DND-41 (cell line): ENCODE measurements around the gene LPCAT1.
A peak's percentile ranks its signal among the peaks of the same experiment; 100 is the strongest.

Experiments used
- ATAC-seq: fragments of 200-7000 bp; cut with Tn5 transposase; 3 replicates; pipeline ENCODE4 v1.9.1; 2021; ENCODE audit warnings: low read depth; ENCODE audit not compliant: insufficient read depth
- DNase-seq: peaks from one replicate; pipeline ENCODE4 v3.0.0-alpha.2; 2020
- H2AFZ ChIP-seq: 2 replicates; pipeline ENCODE4 v1.6.0; 2012; ENCODE audit warnings: low read depth, low read length
- H3K27ac ChIP-seq: 2 replicates; pipeline ENCODE4 v1.5.1; 2012; ENCODE audit warnings: low read length, inconsistent platforms
- H3K27me3 ChIP-seq: fragments of 200-600 bp; sonication (generic); 2 replicates; pipeline ENCODE4 v1.6.0; 2012; ENCODE audit warnings: low read length, mild to moderate bottlenecking, inconsistent platforms; ENCODE audit not compliant: insufficient read depth, poor library complexity
- H3K36me3 ChIP-seq: 2 replicates; pipeline ENCODE4 v1.5.1; 2012; ENCODE audit warnings: low read length, inconsistent platforms; ENCODE audit not compliant: insufficient read depth
- H3K4me1 ChIP-seq: 2 replicates; pipeline ENCODE4 v1.5.1; 2012; ENCODE audit warnings: mild to moderate bottlenecking, low read length; ENCODE audit not compliant: insufficient read depth
- H3K4me2 ChIP-seq: 2 replicates; pipeline ENCODE4 v1.6.0; 2012; ENCODE audit warnings: mild to moderate bottlenecking, moderate library complexity, low read length, inconsistent platforms; ENCODE audit not compliant: insufficient read depth
- H3K4me3 ChIP-seq, 2 experiments: fragments of 200-600 bp in 1 of 2; shearing (Covaris generic) in 1 of 2; 2 replicates each; pipeline ENCODE4 v1.5.1; 2012 to 2016; ENCODE audit warnings: inconsistent platforms in 2 of 2, low read length in 2 of 2, mild to moderate bottlenecking in 2 of 2, low read depth in 1 of 2, moderate library complexity in 1 of 2
- H3K79me2 ChIP-seq: 2 replicates; pipeline ENCODE4 v1.6.0; 2012; ENCODE audit warnings: low read length, inconsistent platforms; ENCODE audit not compliant: insufficient read depth
- H3K9ac ChIP-seq: 2 replicates; pipeline ENCODE4 v1.6.0; 2012; ENCODE audit warnings: low read depth, mild to moderate bottlenecking, inconsistent platforms, low read length, moderate library complexity
- H3K9me3 ChIP-seq: 2 replicates; pipeline ENCODE4 v1.5.1; 2012; ENCODE audit warnings: low read length, moderate library complexity, mild to moderate bottlenecking, inconsistent platforms; ENCODE audit not compliant: insufficient read depth, severe bottlenecking
- H4K20me1 ChIP-seq: 2 replicates; pipeline ENCODE4 v1.6.0; 2012; ENCODE audit warnings: low read length; ENCODE audit not compliant: insufficient read depth
- EZH2 ChIP-seq: IDR thresholded peaks from 3 replicates; pipeline ENCODE4 v1.6.1; 2012; ENCODE audit warnings: borderline replicate concordance, low read depth, mild to moderate bottlenecking, moderate library complexity, low read length, inconsistent platforms; ENCODE audit not compliant: severe bottlenecking
- TF ChIP-seq, protein P1 (sequence below): IDR thresholded peaks from 2 replicates; pipeline ENCODE4 v1.5.1; 2012; ENCODE audit warnings: borderline replicate concordance, low read length, moderate library complexity, mild to moderate bottlenecking; ENCODE audit not compliant: poor library complexity, severe bottlenecking; ENCODE audit errors: extremely low read depth

LPCAT1 gene

DNA sequence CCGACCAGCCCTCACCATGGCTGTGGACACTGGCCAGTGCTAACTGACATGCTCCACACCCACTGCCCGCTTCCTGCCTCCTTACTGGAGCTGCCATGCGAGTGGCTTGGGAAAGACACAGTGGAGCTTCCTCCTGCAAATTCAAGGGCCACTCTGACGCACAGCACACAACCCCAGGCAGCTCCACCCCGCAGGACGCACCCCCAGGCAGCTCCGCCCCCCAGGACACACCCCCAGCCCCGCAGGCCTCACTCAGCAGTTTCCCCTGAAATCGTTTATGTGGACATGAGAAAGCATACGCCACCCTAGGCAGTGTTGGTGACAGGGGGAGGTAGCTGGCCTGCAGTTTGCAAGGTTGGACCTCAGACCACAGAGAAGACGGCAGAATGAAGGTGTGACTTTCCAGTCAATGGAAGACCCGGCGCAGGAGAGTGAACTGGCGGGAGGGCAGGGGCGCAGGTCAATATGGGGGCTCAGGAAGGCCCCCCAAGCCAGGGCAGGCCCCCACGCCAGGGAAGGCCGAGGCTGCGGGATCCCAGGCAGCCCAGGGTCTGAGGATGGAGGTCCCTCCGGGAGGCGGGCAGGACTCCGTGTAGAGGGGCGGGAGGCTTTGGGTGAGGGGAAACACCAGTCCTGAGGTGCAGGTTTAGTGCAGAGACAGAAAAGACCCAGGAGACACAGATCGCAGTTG, 21.6 kb downstream of the LPCAT1 start:
- ATAC-seq, result peak; percentile 67
- peaks cover 83% of the 10 kb centered on the region for H3K79me2 ChIP-seq
- DNase-seq, result peak; percentile 47

DNA sequence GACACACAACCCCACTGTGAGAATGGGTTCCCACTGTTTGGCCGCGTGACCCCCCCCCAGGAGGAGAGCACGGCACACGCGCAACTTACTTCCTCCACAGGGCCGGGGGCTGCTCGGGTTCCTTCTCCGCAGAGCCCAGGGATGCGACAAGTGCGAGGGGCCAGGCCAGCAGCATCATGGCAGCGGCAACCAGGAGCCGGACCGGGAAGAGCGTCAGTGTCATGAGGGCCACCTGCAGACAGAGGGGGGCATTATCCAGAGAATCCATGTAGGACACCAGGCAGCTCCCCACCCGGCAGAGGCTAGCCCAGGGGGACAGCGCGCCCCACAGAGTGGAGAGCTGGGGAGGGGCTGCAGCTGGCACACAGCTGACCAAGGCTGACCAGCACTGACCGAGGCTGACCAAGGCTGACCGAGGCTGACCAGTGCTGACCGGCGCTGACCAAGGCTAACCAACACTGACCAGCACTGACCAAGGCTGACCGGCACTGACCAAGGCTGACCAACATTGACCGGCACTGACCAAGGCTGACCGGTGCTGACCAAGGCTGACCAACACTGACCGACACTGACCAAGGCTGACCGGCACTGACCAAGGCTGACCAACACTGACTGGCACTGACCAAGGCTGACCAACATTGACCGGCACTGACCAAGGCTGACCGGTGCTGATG, 22.3 kb downstream of the LPCAT1 start:
- Histone ChIP-seq H3K27me3 (no peaks in the 10 kb centered on the region), H3K4me3 (no peak overlapping the region), H3K4me2 (no peak overlapping the region), H3K4me1 (no peaks in the 10 kb centered on the region), H4K20me1 (peaks cover 87% of the 10 kb centered on the region), H2AFZ (no peak overlapping the region), H3K36me3 (peaks cover 53% of the 10 kb centered on the region), H3K27ac (no peak overlapping the region; the same call in 1 of the 2 replicates), H3K79me2 (peaks cover 83% of the 10 kb centered on the region), H3K9ac (no peak overlapping the region), H3K9me3 (no peaks in the 10 kb centered on the region)
- ATAC-seq, result no peak; the same call in 2 of the 3 replicates
- no peak for TF ChIP-seq EZH2
- TF ChIP-seq, protein P1, sequence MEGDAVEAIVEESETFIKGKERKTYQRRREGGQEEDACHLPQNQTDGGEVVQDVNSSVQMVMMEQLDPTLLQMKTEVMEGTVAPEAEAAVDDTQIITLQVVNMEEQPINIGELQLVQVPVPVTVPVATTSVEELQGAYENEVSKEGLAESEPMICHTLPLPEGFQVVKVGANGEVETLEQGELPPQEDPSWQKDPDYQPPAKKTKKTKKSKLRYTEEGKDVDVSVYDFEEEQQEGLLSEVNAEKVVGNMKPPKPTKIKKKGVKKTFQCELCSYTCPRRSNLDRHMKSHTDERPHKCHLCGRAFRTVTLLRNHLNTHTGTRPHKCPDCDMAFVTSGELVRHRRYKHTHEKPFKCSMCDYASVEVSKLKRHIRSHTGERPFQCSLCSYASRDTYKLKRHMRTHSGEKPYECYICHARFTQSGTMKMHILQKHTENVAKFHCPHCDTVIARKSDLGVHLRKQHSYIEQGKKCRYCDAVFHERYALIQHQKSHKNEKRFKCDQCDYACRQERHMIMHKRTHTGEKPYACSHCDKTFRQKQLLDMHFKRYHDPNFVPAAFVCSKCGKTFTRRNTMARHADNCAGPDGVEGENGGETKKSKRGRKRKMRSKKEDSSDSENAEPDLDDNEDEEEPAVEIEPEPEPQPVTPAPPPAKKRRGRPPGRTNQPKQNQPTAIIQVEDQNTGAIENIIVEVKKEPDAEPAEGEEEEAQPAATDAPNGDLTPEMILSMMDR, result peak; percentile 27
- no peak for DNase-seq

More for the DNA sequence above, 21.6 kb downstream of the LPCAT1 start:
- Histone ChIP-seq H3K4me1 (no peaks in the 10 kb centered on the region), H3K9ac (no peak overlapping the region), H3K27ac (no peak overlapping the region; the same call in 1 of the 2 replicates), H3K4me2 (no peak overlapping the region), H3K4me3 (no peak overlapping the region), H3K36me3 (peaks cover 52% of the 10 kb centered on the region), H3K9me3 (no peaks in the 10 kb centered on the region), H2AFZ (no peak overlapping the region), H4K20me1 (peaks cover 87% of the 10 kb centered on the region), H3K27me3 (no peaks in the 10 kb centered on the region)
- TF ChIP-seq EZH2, result no peak
- TF ChIP-seq, protein P1, result no peak

DNA sequence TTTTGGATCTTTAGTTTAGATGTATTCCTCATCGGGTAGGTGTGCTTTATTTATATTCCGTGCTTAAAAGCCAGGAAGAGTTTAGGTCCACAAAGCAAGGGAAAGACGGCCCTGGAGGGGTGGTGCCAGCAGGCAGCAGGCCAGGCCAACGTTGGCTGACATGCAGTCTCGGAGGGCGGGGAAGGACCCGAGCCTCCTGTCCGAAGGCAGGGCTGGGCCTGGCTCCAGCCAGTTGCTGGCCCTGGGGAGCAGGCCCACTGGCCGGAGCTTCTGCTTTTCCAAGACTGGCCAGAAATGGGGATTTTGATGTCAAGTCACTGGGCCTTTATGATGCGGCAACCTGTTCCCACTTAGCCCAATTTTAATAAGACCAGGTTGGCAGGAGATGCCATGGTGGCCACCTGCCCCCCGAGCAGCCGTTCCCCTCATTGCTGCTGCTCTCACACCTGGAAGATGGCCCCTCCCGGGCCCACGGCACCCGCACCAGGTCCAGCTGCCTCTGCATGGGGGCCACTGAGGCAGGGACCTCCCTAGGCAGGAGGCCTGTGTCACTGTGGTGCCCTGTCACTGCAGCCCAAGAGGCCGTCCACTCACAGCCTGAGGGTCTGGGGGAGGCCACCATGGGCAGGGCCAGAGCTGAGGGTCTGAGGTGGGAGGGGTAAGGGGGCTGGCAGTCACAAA, 23.2 kb downstream of the LPCAT1 start:
- Histone ChIP-seq H3K9me3 (no peaks in the 10 kb centered on the region), H3K36me3 (peaks cover 58% of the 10 kb centered on the region), H3K4me1 (no peaks in the 10 kb centered on the region), H2AFZ (no peak overlapping the region), H3K4me3 (no peak overlapping the region), H4K20me1 (peaks cover 77% of the 10 kb centered on the region), H3K27me3 (no peaks in the 10 kb centered on the region), H3K9ac (no peak overlapping the region), H3K4me2 (no peak overlapping the region), H3K79me2 (peaks cover 77% of the 10 kb centered on the region), H3K27ac (no peak overlapping the region)
- DNase-seq (no peak), ATAC-seq (no peak)
- no peak for TF ChIP-seq EZH2
- TF ChIP-seq, protein P1, result no peak
